Fibroblast of peridontal ligament (primary cell): ENCODE data around the gene USH1G.

Source experiments
- DNase-seq: peaks from one replicate; pipeline ENCODE4 v3.0.0-alpha.2; 2010; ENCODE audit errors: extremely low read depth

The USH1G gene

DNA sequence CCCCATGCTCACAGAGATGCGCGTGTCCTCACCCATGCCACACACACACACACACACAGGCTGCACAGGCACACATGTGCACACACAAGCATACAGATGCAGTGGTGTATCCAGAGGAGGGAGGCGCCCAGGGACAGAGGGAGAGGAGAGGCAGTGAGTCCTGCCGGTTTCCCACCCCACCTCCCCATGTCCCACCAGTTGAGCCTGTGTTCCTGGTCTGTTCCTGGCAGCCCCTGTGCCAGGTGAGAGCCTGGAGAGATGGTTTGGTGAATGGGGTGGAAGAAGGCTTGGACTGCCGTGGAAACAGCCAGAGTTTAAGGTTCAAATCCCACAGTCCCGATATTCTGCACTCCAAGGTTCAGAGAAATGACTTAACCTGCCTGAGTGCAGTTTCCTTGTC, 19.4 kb downstream of the USH1G start:
- no peak for DNase-seq

DNA sequence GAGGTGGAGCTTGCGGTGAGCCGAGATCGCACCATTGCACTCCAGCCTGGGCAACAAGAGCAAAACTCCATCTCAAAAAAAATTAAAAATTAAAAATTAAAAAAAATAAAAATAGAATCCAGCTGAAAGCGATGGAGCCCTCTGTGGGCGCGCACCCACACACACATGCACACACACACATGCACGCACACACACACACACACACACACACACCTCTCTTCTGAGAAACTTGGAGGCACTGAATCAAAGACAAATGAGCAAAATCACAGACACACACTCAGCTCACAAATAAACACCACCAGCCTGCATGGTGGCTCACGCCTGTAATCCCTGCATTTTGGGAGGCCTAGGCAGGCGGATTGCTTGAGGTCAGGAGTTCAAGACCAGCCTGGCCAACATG, 20.0 kb downstream of the USH1G start:
- DNase-seq = no peak

- DNase-seq = no peak
These were observed 21.5 kb downstream of the USH1G start for GRCh38 chr17:74901353-74902135.

DNA sequence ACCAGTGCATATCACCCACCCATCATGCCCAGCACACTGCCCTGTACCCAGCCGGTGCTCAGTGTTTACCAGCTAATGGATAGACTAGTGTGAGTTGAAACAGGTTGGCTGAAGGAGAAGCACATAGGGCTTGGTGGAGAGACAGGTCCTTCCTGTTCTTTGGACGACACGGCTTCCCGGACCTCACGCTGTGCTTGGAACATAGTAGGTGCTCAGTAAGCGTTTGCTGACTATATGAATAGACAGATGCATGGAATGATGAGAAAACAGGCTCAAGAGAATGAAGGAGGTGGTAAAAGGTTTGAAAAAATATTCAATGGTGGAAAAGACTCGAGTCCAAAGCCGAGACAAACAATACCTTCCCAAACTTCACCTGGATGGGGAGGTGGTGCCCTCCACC, 22.8 kb downstream of the USH1G start:
- DNase-seq = no peak

DNA sequence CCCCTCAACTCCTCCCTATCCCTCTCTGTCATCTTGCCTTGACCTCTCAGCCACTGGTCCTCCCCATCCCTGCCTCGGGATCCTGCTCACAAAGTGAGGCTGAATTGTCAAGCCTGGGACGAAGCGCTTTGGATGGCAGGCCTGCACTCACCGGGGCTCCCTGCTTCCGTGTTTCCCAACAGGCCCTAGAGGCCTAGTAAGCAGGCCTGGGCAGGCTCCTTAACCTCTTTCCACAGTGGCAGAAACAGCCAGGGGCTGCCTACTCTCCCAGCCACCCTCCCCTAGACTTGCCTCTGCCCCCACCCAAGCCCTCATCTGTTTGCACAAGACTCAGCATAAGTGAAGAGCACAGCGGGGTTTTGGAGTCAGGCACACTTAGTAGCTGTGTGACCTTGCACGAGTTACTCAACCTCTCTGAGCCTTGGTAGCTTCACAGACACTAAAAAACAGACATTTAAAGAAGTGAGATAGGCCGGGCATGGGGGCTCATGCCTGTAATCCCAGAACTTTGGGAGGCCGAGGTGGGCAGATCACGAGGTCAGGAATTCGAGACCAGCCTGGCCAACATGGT, 24.6 kb downstream of the USH1G start:
- no peak for DNase-seq

DNA sequence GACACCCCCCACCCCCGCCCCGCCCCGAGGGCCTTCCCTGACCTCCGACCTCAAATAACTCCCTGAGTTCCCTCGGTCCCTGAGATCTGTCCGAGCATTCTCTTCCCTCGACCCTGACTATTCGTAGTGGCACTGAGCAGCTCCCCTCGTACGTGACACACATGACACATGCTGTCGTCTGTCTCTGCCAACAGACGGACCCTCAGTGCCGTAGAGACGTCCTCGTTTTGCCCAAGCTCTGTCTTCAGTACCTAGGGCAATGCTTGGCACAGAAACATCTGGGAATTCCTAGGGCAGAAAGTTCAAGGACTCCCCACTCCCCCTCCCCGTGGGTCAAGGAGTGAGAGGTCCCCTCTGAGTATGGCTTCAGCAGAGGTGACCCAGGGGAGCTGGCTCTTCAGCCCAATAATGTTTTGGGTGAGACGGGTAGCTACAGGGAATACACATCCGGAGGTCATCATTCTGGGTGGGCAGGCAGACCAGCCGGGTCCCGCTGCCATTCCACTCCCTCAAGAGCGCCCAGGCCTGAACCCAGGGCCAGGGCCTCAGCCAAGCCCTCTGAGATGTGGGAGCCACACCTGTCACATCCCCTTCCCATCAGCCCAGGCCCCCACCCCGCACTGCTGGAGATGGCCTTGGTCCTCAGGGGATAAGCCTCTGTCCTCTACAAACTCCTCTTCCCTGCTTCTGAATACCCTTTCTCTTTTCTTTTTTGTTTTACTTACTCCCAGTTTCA, 29.0 kb downstream of the USH1G start:
- DNase-seq = no peak

DNA sequence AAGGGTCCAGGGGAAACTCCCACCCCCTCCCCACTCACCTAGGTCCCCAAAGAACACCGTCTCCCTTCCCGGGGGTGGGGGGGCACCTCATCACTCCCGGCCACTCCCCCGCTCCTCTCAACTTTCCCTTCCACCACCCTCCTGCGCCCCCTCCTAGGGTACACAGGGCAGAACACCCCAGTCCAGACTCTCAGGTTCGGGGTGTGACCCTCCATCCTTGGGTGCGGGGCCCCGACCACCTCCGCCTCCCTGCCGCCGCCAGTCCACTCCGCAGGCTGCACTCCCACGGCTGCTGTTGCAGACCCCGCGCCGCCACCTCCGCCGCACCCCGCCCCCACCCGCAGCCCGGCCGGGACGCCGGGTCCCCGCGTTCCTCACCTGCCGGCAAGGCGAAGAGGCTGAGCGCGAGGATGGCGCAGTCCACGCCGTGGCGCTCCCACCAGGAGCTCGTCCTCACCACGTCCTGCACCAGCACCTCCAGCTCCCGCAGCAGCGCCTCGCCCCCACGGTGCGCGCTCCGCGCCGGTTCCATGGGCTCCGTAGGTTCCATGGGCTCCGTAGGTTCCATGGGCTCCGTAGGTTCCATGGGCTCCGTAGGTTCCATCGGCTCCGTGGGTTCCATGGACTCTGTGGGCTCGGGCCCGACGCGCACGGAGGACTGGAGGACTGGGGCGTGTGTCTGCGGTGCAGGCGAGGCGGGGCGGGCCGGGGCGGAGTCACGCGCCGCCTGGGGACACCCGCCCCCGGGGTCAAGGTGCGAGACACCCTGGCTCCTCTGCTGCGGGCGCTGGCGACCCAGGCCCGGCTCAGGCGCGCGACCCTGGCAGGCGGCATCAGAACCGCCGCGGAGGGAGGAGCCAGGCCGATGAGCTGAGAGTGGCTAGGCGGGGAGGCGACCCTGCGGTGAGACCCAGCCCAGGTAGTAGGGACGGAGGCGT, 29.8 kb downstream of the USH1G start, which contains the start of gene FADS6:
Gene FADS6 (minus strand): TSS at position 660 of the 938 bp plus-strand sequence. CDS start 38 bp downstream, at position 622.
- DNase-seq = no peak

DNA sequence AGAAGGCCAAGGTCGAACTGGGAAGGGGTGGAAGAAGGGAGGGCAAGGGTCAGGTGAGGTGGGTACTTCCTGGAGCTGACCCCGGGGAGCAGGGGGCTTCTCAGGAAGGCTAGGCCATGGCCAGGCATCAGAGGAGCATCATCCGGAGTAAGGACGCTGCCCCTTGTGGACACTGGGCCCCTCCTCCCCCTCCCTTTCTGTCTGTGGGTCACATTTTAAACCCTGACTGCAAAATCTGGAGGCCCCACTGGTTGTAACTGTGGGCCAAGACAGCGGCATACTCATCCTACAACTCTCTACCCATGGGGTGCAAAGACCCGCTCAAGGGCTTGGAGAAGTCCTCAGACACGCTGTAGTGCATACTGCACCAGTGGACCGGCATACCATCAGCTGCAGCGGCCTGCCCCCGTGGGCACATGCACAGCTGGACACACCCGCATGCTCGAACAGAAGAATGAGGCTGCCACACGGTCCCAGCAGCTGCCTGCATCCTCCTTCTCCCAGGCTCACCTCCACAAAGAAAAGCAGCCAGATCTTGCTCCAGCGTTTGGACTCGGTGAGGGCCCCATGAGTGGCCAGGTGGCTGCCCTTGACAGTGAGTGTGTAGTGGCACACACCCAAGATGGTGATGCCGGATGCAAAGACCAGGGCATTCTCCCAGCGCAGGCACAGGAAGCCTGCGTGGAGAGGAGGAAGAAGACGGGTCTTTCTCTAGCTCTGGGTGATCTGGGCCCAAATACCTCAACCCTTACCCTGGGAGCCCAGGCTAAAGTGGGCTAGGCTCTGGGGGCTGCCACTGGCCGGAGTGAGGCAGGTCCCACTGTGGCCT, 30.8 kb downstream of the USH1G start:
- DNase-seq = no peak

GRCh38 chr17:74890554-74890953, 32.5 kb downstream of the USH1G start:
- no peak for DNase-seq

DNA sequence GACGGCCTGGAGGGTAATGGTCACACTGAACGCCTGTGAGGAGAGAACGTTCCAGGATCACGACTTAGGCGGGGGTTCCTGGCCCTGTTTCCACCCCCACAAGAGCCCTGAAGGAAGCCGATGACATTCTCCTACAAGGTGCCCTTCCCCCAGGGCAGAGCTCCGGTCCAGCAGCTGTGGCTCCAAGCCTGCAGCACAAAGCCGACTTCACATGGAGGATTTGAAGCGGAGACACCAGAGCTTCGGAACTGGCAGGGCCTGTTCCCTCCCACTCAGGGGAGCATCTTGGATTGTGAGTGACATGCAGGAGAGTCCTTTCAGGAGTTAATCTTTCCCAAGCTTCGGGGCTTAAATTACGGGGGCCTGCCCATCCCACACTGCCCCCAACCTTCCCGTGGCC, 34.6 kb downstream of the USH1G start:
- DNase-seq = no peak

DNA sequence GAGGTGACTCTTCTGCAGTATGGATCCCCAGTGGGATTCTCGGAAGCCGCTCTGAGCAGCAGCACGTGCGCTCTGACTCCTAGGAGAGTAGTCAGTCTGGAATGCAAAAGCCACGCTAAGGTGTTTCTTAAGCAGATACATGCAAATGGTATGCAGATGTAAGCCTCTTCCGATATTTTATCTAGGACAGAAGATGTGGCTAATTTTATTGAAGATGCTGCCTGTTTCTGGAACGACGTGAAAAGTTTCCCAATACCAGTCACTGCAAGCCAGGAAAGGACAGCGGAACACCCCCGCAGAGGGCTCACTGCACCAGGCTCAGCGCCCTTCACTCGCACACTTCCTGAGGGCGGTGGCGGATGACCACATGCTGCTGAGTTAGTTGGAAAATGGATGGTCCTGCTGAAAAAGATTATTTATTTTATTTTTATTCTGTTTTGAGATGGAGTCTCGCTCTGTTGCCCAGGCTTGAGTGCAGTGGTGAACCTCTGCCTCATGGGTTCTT, 39.8 kb downstream of the USH1G start:
- no peak for DNase-seq

DNA sequence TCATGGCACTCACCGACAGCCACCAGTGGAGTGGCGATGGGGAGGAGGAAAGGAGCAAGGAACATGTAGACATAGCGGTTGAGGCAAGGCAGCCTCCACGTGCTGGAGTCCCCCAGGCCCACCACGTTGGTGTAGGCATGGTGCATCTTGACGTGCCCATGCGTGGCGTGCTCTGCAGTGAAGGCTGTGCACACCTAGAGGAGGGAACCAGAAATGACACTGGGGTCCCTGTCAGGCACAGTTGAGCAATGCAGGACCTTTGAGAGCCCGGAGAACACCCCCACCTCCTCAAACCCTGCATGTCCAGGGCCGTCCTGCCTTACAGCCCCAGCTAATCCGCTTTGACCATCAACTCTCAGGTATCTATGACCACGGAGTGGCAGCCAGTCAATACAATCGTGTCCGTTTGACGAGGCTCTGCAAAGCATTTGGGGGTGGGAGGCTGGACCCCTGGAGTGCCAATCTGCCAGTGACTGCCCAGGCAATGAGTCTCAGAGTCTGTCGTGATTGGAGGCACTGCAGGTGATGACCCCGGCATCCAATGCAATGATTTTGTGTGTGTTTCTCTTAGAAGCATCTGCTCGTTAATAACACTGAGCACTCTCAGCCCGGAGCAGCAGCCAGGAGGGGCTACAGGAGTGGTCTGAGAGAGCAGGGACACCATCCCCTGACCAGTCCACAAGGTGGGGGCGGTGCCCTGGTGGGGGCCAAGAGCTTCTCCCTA, 40.4 kb downstream of the USH1G start:
- DNase-seq = no peak

DNA sequence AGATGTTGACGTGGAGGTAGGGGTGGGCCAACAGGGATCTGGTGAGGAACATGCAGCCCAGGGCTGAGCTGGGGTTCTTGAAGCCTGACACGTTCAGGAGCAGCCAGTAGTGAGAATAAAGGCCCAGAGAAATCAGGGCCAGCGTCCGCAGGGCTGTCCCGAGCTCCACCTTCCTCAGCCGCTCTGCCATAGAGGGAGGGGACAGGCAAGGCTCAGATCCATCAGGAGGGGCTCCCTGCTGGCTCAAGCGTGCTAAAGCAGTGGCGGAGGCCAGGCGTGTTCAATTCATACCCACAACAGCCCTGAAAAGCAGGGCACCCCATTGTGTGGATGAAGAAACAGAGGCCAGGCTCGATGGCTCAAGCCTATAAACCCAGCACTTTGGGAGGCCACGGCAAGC, 42.0 kb downstream of the USH1G start:
- no peak for DNase-seq

GRCh38 chr17:74879308-74879707, 43.7 kb downstream of the USH1G start:
- no peak for DNase-seq

DNA sequence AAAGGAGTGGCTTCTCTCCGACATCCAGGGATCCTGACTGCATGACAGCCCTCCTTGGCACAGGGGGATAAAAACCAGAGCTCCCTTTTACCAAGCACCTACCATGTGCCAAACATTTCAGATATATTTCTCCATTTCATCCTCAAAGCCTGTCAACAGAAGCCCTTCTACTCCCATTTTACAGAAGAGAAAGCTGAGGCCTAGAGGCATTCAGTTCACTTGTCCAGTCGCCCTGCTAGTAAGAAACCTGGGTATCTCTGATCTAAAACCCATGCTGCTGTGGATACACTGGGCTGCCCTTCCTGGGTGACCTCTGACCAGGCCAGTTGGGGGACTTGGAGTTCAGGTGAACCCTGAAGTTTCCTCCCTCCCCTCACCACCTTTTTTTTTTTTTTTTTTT, 44.4 kb downstream of the USH1G start:
- DNase-seq = no peak

GRCh38 chr17:74877592-74878548, 45.2 kb downstream of the USH1G start:
- no peak for DNase-seq

GRCh38 chr17:74875977-74876593, 47.0 kb downstream of the USH1G start:
- no peak for DNase-seq
